Heart left ventricle (tissue), 16 donors: ENCODE measurements around the gene ZNF287. TPM values are rescaled to one million over a fixed set of nuclear protein-coding genes. Genes with fewer than 3 reads are reported as not detected.
A peak's percentile ranks its signal among the peaks of the same experiment; 100 is the strongest.
"Not testable (repeated sequence)": the region's sequence is repeated elsewhere in the genome, so short reads cannot be mapped to it uniquely, and the experiment has no call there.

ENCODE experiments used
- ATAC-seq, 4 donors: fragments of 200-7000 bp; cut with Tn5 transposase; one replicate each; pipeline ENCODE4 v1.9.1; 2020 to 2022; ENCODE audit warnings: moderate library complexity in 4 of 4, mild to moderate bottlenecking in 3 of 4, moderate number of reproducible peaks in 1 of 4
- DNase-seq, 5 donors: peaks; one replicate each; pipeline ENCODE4 v3.0.0-alpha.2; 2020
- H3K27ac ChIP-seq, 12 donors: fragments of 200-600 bp; sonication (generic) in 4 of 12; one replicate each; pipeline versions ENCODE4 v1.5.0 to v1.8.0; 2016 to 2022; ENCODE audit warnings: mild to moderate bottlenecking in 2 of 12
- H3K27me3 ChIP-seq, 9 donors: fragments of 200-600 bp; sonication (generic) in 2 of 9; one replicate each; pipeline versions ENCODE4 v1.5.1 to v1.8.0; 2016 to 2022; ENCODE audit warnings: mild to moderate bottlenecking in 3 of 9
- H3K36me3 ChIP-seq, 9 donors: fragments of 200-600 bp; sonication (generic) in 2 of 9; one replicate each; pipeline versions ENCODE4 v1.5.0 to v1.8.0; 2018 to 2022; ENCODE audit warnings: mild to moderate bottlenecking in 2 of 9
- H3K4me1 ChIP-seq, 12 donors: fragments of 200-600 bp; sonication (generic) in 4 of 12; one replicate each; pipeline versions ENCODE4 v1.5.0 to v1.8.0; 2016 to 2022; ENCODE audit warnings: mild to moderate bottlenecking in 3 of 12
- H3K4me3 ChIP-seq, 12 donors: fragments of 200-600 bp; sonication (generic) in 4 of 12; one replicate each; pipeline versions ENCODE4 v1.5.0 to v1.8.0; 2017 to 2022; ENCODE audit warnings: mild to moderate bottlenecking in 9 of 12, moderate library complexity in 4 of 12
- H3K9me3 ChIP-seq, 12 donors: fragments of 200-600 bp; sonication (generic) in 4 of 12; one replicate each; pipeline versions ENCODE4 v1.5.0 to v1.8.0; 2016 to 2022; ENCODE audit warnings: mild to moderate bottlenecking in 1 of 12
- CTCF ChIP-seq, 12 donors: fragments of 200-600 bp; sonication (generic) in 4 of 12; IDR thresholded peaks; one replicate each; pipeline versions ENCODE4 v1.5.0 to v1.8.0; 2018 to 2022; ENCODE audit warnings: antibody characterized with exemption in 12 of 12, mild to moderate bottlenecking in 5 of 12
- POLR2A ChIP-seq, 2 donors: fragments of 450-650 bp; IDR thresholded peaks; one replicate each; pipeline ENCODE4 v1.6.1; 2017; ENCODE audit warnings: antibody characterized with exemption in 2 of 2, mild to moderate bottlenecking in 2 of 2, moderate library complexity in 2 of 2
- WGBS, 4 donors: extraction: QIAGEN DNeasy Blood & Tissue Kit in 2 of 4; methylation state at CpG; one replicate each; pipeline versions ENCODE4 v1.1.5 to v1.1.7; 2013 to 2018; 5-methylcytosine and 5-hydroxymethylcytosine counted together
- intact Hi-C, 10 donors: fragments of 100-400 bp; cut with DNase I; formaldehyde crosslinking; loops; one replicate each; pipeline versions ENCODE4 v1.11.1 to v1.14.2; 2022
- polyA plus RNA-seq, 2 donors: library from polyadenylated mRNA; stranded (reverse); fragments of 200-250 nt; gene quantifications; one replicate each; pipeline ENCODE4 v1.2.3, GENCODE V29; 2013
- total RNA-seq, 9 donors: library from RNA; depleted of rRNA in 2 of 9; stranded (reverse); fragments of >200 nt in 2 of 9; fragmentation: NEBNext Ultra II Directional in 3 of 9; extraction: Animal tissue kit (Norgen Biotek cat#: 25700) in 3 of 9; gene quantifications; one replicate each; pipeline versions ENCODE4 v1.1.0 to v1.2.4, GENCODE V29; 2016 to 2023
- donor health status: ischemic (EF 13 %, LVEDD 7.1; RV severe dilation, severe dysfunction).
- donor health status: healthy with polysubstance abuse.
- donor health status: DM: no; HTN: yes; CAD: no.
- donor health status: DM: no; HTN: no; CAD: no.
- donor health status: ischemic (EF 25% LVEDD 6.9; RV normal size, moderate dysfunction).
- donor health status: ischemic (EF 25% LVEDD 5.7; RV mildly dilated, moderate dysfunction).
- donor health status: healthy.
- donor health status: DM: yes; HTN: yes; CAD: no.
- donor health status: ischemic (EF 35%, LVEDD 5.7; RV mildly dilated, moderate dysfunction).
- donor health status: nonischemic (EF 11% LVEDD 7.7; RV severe dilation, severe dysfunction).
- donor health status: DM: yes; HTN: yes; CAD: no.
- donor health status: PGD.
- donor health status: ischemic (EF 29% LVEDD 5.4; RV normal size, mild dysfunction).
- donor health status: nonischemic (EF 23%, LVEDD 6.1; RV moderate dilation, normal function).

Gene ZNF287
- total and polyA plus RNA-seq, 11 donors, result 3.8 to 14.7 (median 10.2) TPM

- Histone ChIP-seq H3K4me1 (peaks cover 0 to 2% (median 0%) of the 10 kb centered on the region in 12 donors), H3K27ac (no peak overlapping the region), H3K9me3 (no peaks in the 10 kb centered on the region), H3K4me3 (no peak overlapping the region), H3K36me3 (no peaks in the 10 kb centered on the region), H3K27me3 (peaks cover 0 to 18% (median 0%) of the 10 kb centered on the region in 9 donors)
- no peak for ATAC-seq
- intact Hi-C loops, result no loop called here
- no peak for DNase-seq
- 68 to 86% (median 78%) methylated on average over 4 of the region's 4 CpGs for WGBS, 4 donors
- TF ChIP-seq CTCF (IDR thresholded peaks at IDR 0.05) (no peak), POLR2A (IDR thresholded peaks at IDR 0.05) (no peak)
These were observed 39.1 kb downstream of the ZNF287 start for GRCh38 chr17:16529906-16530305.

- H3K27me3 ChIP-seq, result peaks cover 0 to 18% (median 0%) of the 10 kb centered on the region in 9 donors
- ATAC-seq, result no peak
- no peaks in the 10 kb centered on the region for H3K36me3 ChIP-seq
- TF ChIP-seq CTCF (IDR thresholded peaks at IDR 0.05) (no peak), POLR2A (IDR thresholded peaks at IDR 0.05) (no peak)
- H3K4me3 ChIP-seq, result no peak overlapping the region
- no peak for DNase-seq
- no peaks in the 10 kb centered on the region for H3K9me3 ChIP-seq
- H3K27ac ChIP-seq, result no peak overlapping the region
- H3K4me1 ChIP-seq, result no peaks in the 10 kb centered on the region
- 61 to 90% (median 73%) methylated on average over 4 of the region's 4 CpGs for WGBS, 4 donors
- intact Hi-C loops, result no loop called here
These were observed 41.7 kb downstream of the ZNF287 start for GRCh38 chr17:16527298-16527697.

- 88 to 94% (median 93%) methylated on average over 6 of the region's 6 CpGs for WGBS, 4 donors
These were observed 43.4 kb downstream of the ZNF287 start for GRCh38 chr17:16525556-16525955.

GRCh38 chr17:16521070-16521727 lies 47.8 kb downstream of the ZNF287 start:
- Histone ChIP-seq H3K4me1 (peaks cover 0 to 18% (median 7%) of the 10 kb centered on the region in 12 donors), H3K27me3 (no peaks in the 10 kb centered on the region), H3K27ac (no peak overlapping the region), H3K36me3 (no peaks in the 10 kb centered on the region), H3K4me3 (no peak overlapping the region), H3K9me3 (no peaks in the 10 kb centered on the region)
- DNase-seq, result peak in 4 of 5 donors; percentile 70 to 80 (median 74)
- intact Hi-C loops, result loop anchor here (1.0 to 5.0 kb wide), 9 partner anchors 58 to 159 kb away; no protein-coding TSS in a partner anchor
- TF ChIP-seq CTCF (IDR thresholded peaks at IDR 0.05), result peak; percentile 84 to 97 (median 92)
- no peak for TF ChIP-seq POLR2A (IDR thresholded peaks at IDR 0.05)
- ATAC-seq, result peak; percentile 86 to 93 (median 90)
- 32 to 35% (median 34%) methylated on average over 7 of the region's 7 CpGs for WGBS, 4 donors

More at GRCh38 chr17:16525556-16525955, 43.4 kb downstream of the ZNF287 start:
- ATAC-seq, H3K4me1 ChIP-seq, intact Hi-C loops, H3K27ac ChIP-seq, H3K36me3 ChIP-seq, H3K4me3 ChIP-seq, DNase-seq, H3K9me3 ChIP-seq: not testable (repeated sequence)
- peaks cover 0 to 16% (median 0%) of the 10 kb centered on the region in 9 donors for H3K27me3 ChIP-seq
